Measurements from ENCODE around the gene ANO1.
"Not testable (repeated sequence)": the region's sequence is repeated elsewhere in the genome, so short reads cannot be mapped to it uniquely, and the experiment has no call there.

Gene ANO1

DNA sequence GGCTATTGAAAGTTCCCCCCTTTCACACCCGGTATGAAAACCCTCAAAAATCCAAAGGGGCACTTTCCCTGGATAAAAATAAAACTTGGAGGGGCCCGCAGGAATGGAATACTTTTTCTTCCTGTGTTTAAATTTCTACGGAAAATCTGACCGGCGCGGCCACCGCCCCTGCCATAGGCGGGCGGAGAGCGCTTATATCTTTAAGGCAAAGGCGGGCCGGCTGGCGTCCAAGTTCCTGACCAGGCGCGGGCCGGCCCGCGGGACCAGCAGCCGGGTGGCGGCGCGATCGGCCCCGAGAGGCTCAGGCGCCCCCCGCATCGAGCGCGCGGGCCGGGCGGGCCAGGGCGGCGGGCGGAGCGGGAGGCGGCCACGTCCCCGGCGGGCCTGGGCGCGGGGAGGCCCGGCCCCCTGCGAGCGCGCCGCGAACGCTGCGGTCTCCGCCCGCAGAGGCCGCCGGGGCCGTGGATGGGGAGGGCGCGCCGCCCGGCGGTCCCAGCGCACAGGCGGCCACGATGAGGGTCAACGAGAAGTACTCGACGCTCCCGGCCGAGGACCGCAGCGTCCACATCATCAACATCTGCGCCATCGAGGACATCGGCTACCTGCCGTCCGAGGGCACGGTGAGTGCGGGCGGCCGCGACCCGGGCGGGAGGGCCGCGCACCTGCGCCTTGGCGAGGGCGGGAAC, at the start of gene ANO1:
ANO1 (plus strand) TSS at position 223 of the 686 bp plus-strand sequence; CDS start at position 513, 290 bp downstream.
- no peak for DNase-seq (ENCODE audit: low read depth, low spot score)

DNA sequence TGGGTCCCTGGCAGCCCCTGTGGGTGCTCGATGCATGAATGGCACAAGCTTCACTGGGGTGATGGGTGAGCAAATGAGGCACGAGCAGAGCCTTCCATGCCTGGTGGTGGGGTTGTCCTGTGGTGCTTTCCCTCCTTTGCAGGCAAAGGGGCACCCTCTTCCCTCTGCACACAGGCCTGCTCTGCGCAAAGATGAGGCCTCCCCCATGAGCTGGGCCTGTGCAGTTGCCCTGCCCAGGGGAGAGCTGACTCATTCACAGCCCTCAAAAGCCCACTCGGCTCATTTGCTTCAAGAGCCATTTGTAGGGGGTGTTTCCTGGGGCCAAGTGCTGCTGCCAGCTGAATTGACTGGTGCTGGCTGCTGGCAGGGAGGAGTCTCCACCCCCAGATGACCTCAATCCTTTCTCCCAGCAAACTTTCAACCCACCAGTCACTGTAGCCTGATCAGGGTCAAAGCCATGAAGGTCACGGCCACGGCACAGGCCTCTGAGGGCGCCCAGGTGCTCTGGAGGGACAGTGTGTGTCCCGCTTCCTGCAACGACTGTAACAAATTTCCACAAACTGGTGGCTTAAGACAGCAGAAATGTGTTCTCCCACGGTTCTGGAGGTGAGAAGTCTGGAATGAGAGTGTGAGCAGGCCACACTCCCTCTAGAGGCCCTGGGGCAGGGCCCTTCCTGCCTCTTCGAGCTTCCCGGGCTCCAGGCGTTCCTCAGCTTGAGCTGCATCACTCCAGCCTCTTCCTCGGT, 48.8 kb upstream of the ANO1 start:
- no peak for DNase-seq (ENCODE audit: low read depth, low spot score)

DNA sequence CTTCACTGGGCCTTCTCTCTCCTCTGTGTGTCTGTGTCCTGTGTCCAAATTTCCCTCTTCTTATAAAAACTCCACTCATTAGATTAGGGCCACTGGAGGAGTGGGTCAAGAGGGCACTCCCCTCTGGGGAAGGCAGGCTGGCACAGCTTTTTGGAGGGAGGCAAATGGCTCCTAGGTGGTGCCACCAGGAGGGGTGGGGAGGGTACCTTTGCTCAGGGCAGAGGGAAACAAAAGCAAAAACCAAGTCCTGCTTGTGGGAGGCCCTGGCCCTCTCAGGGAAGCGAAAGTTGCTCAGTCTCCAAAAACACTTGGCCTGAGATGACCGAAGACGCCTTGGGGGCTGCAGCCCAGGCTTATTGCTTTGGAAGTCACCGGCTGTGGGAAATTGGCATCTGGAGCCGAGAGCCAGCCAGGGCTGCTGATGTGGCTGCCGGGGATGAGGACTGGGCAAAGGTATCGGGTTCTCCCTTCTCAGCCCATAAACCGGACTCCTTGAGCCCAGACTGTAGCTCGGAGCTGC, 48.2 kb upstream of the ANO1 start:
- no peak for DNase-seq (ENCODE audit: low read depth, low spot score)

DNA sequence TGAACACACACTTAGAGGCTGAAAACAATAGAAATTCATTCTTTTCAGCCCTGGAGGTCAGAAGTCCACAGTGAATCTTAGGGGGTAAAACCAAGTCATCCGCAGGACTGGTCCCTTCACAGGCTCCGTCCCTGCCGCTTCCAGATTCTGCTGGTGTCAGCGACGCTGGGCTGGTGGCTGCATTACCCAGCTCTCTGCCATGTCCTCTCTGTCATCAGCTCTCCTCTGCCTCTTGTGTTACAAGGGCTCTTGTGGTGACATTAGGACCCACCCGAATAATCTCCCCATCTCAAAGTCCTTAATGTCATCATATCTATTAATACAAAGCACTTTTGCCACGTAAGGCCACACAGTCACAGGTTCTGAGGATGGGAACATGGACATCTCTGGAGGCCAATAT, 47.7 kb upstream of the ANO1 start:
- DNase-seq (ENCODE audit: low read depth, low spot score) = no peak

DNA sequence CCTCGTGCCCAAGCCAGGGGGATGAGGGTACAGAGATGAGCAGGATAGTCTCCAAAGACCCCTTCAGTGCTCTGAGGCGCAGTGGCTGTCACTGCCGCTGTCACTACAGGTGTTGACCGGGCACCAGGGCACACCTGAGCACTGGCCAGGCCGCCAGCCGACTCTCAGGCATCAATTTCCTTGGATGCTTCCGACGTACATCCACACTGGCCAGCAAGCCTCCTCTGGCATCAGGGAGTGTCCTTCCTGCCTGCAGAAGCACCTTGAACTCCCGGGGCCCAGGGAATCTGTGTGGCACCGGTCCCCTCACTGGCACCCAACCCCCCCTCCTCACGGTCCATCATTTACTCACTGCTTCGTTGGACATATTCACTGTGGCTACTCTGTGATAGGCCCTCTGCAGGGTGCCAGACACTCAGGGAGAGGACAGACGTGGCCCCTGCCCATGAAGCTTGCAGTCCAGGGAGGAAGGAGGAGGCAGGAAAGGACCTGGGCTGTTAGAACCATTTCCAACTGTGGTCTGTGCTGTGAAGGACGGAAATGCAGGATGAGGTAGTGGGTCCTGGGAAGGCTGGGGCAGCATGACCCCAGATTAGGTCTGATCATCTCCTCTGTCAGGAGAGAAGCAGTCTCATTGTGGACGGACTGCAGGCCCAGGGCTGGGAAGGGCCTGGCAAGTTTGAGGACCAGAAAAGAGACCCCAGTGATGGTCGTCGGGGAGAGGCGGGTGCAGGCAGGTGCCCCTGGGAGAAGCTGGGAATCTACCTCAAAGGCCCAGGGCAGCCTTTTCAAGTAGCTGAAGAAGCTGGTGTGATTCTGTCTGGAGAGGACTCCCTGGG, 46.3 kb upstream of the ANO1 start:
- no peak for DNase-seq (ENCODE audit: low read depth, low spot score)

DNA sequence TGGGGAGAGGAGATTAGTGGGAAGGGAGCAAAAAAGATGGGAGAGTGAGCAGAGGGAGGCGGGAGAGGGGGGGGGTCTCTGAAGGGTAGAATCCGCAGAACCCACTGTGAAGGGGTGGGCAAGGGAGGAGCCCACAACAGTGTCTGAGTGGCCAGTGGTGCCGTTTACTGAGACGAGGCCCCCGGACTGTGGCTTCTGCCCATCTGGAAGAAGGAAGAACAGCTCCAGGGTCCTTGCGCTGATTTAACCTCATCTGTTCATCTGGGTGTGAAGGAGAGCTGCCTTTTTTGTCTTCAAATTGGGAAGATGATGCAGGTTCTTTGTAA, 45.7 kb upstream of the ANO1 start:
- DNase-seq (ENCODE audit: low read depth, low spot score) = no peak

DNA sequence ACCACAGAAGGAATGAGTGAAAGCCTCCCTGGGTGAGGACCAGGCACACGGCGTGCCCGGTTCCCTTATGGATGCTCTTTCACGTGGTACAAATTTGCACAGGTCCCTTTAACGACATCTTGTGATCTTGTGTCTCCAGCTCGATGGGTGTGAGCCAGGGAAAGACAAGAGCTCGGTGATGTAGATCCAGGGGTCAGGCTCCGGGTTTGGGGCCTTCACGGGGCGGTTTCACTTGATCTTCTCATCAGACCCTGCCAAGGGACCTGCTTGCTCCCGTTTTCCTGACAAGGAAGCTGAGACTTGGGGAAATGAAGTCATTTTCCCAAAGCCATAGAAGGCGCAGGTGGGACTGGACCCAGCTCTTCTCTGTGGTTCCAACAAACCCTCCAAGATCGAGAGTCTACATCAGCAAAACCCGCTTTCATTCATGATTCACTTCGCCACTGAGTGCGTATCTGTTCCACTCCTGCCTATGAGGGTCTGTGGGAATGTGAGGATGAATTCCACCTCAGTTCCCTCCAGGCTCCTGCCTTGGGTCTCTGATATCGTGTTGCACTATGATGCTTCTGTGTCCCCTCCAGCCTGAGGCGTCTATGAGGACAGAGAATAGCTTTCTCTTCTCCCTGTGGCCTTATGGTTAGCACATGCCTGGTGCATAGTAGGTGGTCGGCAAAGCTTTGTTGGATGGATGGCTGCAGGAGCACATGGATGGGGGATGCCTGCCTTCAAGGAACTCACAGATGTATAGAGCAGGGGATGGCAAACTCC, 45.0 kb upstream of the ANO1 start:
- no peak for DNase-seq (ENCODE audit: low read depth, low spot score)

DNA sequence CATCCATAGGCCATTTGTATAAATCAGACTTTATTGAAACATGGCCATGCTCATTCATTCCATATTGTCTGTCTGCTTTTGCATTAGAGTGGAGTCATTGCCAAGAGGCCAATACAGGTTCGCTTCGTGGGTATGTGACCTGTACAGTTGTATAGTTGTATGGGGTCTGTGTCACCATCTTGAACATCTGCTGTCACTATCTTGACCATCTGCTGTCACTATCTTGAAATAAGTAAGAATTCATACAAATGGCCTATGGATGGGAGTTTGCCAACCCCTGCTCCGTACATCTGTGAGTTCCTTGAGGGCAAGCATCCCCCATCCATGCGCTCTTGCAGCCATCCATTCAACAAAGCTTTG, 44.4 kb upstream of the ANO1 start:
- DNase-seq (ENCODE audit: low read depth, low spot score) = no peak

DNA sequence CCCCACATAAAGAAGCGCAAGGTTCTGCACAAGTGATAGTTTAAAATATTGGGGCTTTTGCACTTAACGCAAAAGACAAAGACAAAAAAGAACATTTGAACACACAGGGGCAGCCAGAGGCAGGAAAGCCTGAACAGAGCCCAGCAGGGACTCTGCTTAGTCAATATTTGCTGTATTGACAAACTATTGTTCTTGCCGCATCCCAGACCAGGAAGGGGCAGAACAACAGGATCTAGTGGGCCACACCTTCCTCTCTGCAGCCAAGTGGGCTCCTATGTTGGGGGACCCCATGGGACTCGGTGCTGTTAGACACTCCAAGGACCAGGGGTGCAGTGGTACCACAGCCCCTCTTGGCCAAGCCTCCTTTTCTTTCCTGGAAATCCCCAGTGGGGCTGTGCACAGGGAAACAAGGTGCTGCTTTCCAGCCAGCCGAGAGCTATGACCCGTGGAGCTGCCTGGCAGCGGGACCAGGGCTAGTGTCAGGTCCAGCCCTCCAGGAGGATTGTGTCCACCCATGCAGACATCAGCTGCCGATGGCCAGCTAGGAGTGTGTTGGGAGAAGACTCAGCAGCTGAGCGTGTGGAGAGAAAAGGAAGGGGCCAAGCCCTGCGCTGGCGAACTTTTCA, 43.3 kb upstream of the ANO1 start:
- DNase-seq (ENCODE audit: low read depth, low spot score) = no peak

DNA sequence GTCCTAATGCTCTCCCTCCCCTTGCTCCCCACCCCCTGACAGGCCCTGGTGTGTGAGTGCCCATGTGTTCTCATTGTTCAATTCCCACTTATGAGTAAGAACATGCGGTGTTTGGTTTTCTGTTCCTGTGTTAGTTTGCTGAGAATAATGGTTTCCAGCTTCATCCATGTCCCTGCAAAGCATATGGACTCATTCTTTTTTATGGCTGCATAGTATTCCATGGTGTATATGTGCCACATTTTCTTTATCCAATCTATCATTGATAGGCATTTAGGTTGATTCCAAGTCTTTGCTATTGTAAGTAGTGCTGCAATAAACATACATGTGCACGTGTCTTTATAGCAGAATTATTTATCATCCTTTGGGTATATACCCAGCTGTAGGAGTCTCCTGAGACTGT, 42.5 kb upstream of the ANO1 start:
- not testable (repeated sequence) for DNase-seq (ENCODE audit: low read depth, low spot score)

DNA sequence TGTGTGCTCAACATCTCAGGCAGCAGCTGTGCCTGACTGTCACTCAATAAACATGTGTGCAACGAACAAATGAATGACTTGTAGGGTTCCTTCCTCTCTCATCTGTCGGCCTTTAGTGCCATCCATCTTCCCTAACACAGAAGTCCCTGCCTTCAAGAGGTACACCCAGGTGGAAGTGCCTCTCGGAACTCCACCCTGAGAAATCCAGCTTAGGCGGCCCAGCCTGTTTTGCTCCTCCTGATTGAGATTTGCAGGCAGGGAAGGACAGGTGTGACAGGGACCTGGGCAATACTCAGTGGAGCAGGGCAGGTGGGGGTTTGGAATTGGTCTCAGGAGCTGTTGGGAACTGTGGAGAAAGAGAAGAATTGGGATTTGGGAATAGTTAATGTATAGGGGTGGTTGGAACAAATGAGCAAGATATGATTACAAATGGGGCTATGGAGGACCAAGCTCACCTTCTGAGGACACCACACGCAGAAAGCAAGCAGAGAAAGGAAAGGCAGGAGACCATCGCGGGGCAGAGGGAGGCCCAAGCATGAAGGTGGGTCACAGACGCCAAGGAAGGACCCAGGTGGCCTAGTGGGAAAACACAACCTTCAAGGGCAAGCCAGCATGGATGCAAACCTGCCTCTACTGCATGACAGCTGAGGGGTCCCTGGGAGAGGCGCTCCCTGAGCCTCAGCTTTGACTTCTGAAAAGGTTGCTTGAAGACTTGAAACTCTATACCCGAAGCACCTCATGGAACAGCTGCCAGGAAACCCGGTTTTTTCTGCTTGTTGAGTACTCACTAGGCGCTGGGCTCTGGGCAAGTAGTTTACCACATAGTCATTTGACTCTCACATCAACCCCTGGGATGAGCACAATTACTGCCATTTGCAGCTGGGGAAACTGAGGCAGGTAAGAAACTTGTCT, 40.9 kb upstream of the ANO1 start:
- no peak for DNase-seq (ENCODE audit: low read depth, low spot score)

DNA sequence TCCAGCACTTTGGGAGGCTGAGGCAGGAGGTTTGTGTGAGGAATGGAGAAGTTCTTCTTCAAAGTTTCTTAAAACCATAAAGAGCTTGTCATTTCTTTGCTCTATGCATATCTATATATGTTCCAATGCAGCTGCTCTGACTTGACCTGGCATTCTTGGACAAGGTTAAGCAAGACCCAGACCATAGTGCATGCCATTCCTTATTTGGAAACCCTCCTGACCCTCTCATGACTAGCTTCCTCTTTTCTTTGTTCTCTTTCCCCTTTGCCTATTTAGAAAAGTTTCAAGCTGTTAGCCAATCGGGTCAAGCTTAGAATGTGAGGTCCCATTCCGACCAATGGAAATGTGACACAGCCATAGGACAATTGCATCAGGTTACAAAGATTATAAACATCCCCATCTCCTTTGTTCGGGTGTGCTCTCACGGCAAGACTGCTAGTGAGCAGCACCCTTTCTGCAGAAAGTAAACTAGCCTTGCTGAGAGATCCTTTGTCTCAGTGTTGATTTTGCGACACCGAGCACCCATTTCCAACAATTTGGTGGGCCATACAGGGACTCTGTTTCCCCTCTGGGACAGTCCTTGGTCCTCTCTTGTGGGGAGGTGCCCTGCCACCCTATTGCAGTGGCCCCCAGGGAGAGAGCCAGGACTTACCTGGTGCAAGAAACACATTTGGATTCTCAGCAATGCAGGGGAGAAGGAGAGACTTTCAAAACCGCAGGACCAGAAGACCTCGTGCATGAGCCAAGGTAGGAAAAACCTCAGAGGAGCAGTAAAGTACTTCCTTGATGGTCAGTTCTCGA, 39.9 kb upstream of the ANO1 start:
- no peak for DNase-seq (ENCODE audit: low read depth, low spot score)

DNA sequence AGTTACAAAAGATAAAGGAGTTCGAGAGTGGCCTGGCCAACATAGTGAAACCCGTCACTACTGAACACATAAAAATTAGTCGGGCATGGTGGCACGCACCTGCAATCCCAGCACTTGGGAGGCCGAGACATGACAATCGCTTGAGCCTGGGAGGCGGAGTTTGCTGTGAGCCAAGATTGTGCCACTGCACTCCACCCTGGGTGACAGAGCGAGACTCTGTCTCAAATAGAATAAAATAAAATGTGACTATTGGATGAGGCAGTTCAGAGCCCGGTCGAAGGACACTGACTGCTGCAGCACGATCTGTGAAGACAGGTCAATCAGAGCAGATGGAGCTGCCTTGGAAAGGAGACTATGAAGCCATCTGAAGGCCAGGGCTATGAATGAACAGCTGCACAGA, 37.7 kb upstream of the ANO1 start:
- DNase-seq (ENCODE audit: low read depth, low spot score) = no peak

DNA sequence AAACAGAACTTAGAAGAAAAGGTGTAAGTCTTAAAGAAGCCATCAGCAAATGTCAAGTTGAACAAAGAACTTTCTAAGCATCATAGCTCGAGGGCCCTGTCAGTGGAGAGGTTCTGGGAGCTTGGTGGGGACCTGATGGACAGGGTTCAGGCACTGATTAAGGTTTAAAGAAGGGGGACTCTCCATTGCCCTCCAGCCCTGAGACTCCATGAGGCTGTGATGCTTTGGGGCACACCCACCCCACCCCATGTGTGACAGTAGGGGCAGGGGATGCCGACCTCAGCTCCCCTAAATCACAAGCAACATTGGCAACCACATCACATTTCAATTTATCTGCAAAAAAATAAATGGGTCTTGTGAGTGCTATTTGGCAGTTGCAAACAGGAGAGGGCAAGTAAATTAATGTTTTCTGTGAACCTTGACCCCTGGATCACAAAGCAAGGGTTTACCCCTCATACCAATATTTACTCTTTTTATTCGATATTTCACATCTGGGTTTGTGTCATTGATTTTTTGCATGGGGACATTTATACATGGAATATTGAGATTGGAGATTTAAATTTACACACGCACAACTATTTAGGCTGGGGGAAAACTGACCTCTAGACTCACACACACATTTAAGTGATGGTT, 37.1 kb upstream of the ANO1 start:
- DNase-seq (ENCODE audit: low read depth, low spot score) = no peak

DNA sequence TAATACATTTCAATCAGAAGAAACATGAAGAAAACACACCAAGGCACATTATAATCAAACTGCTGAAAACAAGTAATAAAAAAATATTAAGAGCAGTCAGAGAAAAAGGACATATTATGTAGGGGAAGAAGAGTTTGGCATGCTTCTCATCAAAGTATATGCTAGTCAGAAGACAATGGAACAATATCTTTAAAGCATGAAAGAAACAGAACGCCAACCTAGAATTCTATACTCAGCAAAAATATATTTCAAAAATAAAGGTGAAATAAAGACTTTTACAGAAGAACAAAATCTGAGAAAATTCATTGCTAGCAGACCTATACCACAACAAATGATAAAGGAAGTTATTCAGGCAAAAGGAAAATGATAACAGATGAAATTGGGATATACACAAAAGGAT, 34.6 kb upstream of the ANO1 start:
- no peak for DNase-seq (ENCODE audit: low read depth, low spot score)

DNA sequence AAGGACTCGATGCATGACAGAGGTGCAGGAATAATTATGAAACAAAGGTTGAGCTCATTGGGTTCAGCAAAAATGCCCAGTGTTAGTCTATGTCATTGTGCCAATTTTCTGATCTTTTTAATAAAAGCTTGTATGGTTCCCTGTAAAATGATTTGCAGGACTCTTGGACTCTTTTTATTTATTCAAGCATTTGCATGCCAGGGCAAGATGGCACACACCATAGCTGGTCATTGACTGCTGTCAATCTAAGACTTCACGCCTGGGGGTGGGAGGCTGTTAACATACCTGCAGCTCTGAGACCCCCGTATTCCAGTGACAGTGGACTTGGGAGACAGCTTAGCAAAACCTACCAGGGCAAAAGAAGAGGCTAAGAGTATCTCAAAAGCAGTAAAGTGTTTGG, 32.0 kb upstream of the ANO1 start:
- no peak for DNase-seq (ENCODE audit: low read depth, low spot score)

DNA sequence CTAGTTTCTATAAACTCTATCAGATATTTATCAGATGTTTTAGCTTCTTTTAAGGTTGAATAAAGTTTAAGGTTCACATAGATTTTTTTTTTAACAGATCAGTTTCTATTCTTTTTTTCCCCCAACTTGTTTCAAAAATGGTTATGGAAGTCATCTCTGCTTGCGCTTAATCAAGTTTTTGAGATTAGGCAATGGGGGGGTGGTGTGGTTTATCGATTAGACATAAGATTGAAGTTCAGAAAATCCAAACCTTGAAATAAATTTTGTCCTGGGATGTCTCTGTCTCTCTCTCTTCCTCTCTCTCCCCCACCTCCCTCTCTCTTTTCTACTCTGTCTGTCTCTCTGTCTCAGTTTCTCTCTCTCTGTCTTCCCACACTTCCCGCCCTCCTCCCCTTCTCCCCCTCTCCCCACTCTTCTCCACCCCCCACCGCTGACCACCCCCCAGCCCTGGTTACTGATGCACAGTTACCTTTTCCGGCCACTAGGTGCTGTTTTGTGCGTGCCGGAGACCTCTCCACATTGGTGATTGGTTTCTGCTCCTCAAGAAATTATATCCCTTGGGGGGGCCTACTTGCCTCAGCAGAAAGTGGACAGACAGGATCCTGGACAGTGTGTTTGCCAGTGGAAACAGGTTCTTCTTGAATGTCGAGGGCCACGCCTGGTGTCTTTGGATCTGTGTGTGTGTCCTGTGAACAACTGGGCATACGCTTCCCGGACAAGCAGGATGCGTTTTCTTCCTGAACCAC, 29.7 kb upstream of the ANO1 start:
- DNase-seq (ENCODE audit: low read depth, low spot score) = no peak

DNA sequence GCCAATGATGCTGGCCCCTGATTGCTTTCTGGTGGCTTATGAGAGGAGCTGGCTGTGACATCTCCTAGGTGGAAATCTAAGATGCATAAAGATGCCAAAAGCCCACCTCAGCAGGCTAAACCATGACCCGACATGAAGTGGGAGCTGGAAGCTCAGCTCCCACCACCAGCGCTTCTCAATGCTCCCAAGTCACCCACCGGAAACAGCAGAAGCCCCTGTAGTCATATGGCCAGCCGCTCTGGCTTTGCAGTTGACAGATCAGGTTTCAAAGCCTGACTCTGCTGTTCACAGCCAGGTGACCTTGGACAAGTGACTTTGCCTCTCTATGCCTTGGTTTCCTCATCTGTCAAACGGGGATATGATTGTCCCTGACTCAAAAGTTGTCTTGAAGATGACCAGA, 29.1 kb upstream of the ANO1 start:
- DNase-seq (ENCODE audit: low read depth, low spot score) = no peak

All from activated naive CD8-positive, alpha-beta T cell treated with anti-CD3 and anti-CD28 coated beads, Interleukin-2, amount 50 U/mL, for 16 hours (primary cell).